ENCODE data around the gene ADAM23. TPM values are rescaled to one million over a fixed set of nuclear protein-coding genes. Genes with fewer than 3 reads are reported as not detected.

The ADAM23 gene
- polyA plus RNA-seq, 1 of the 3 experiments (the other 2 are of a cell fraction) = 3.7 TPM

DNA sequence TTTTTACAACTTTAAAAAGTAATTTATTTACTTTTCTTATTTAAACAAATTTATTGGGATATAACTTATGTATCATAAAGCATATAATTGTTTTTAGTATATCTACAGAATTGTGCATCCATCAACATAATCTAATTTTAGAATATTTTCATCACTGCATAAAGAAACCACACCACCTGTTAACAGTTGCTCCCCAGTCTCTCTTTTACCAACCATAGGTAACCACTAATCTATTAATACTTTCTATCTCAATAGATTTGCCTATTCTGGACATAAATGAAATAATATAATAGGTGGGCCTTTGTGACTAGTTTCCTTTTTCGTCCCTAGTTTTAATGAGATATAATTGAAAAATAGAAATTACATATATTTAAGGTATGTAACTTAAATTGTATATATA is 90.6 kb downstream of the ADAM23 start:
- Histone ChIP-seq H3K9me2 (no peaks in the 10 kb centered on the region), H4K20me1 (ENCODE audit: insufficient read depth) (no peaks in the 10 kb centered on the region), H3K27ac (ENCODE audit: low read depth in 2 of 2, low read length in 1 of 2) (no peak overlapping the region), H3K79me2 (ENCODE audit: insufficient read depth) (no peaks in the 10 kb centered on the region), H3K9ac (no peak overlapping the region), H3K4me1 (ENCODE audit: control insufficient read depth in 1 of 2, insufficient read depth in 2 of 2, low read depth in 1 of 2, low read length in 1 of 2) (peaks cover 0 to 2% of the 10 kb centered on the region in 2 experiments; a peak in 2 of 4 replicates), H3F3A (replicated peaks; ENCODE audit: insufficient read depth) (no peaks in the 10 kb centered on the region), H2AFZ (ENCODE audit: low read depth) (no peak overlapping the region), H3K9me3 (no peaks in the 10 kb centered on the region), H3K4me2 (no peak overlapping the region), H3K36me3 (replicated peaks in 1 of 2; ENCODE audit: control insufficient read depth in 1 of 2, insufficient read depth in 2 of 2, low read length in 1 of 2) (no peaks in the 10 kb centered on the region), H3K4me3 (ENCODE audit: low read depth in 2 of 2, low read length in 1 of 2) (no peak overlapping the region), H3K27me3 (ENCODE audit: insufficient read depth) (no peaks in the 10 kb centered on the region)
- WGBS (ENCODE audit: low lambda C conversion rate) = 46% methylated on average over 1 of the region's 1 CpG
- CTCF ChIA-PET = interaction anchor here (1.0 kb wide), 1 partner anchor 12 kb away, joined by 3 read pairs; no protein-coding TSS in a partner anchor
- DNase-seq = no peak
- TF ChIP-seq EP300 (IDR thresholded peaks at IDR 0.05; ENCODE audit: borderline replicate concordance in 1 of 2, low read depth in 1 of 2, low read length in 1 of 2) (no peak), FOSL2 (IDR thresholded peaks at IDR 0.05; ENCODE audit: borderline replicate concordance, low read depth) (no peak), YY1 (IDR thresholded peaks at IDR 0.05; ENCODE audit: low read depth) (no peak), CHD2 (IDR thresholded peaks at IDR 0.05; ENCODE audit: low read length, partially characterized antibody) (no peak), RFX5 (IDR thresholded peaks at IDR 0.05; ENCODE audit: low read length) (no peak), GABPA (IDR thresholded peaks at IDR 0.05; ENCODE audit: low read depth) (no peak), TCF12 (IDR thresholded peaks at IDR 0.05) (no peak), SIN3A (IDR thresholded peaks at IDR 0.05; ENCODE audit: borderline replicate concordance, low read depth, low read length) (no peak), RAD21 (IDR thresholded peaks at IDR 0.05; ENCODE audit: low read length) (no peak), RXRA (IDR thresholded peaks at IDR 0.05; ENCODE audit: borderline replicate concordance, low read depth) (no peak), POLR2AphosphoS5 (IDR thresholded peaks at IDR 0.05; ENCODE audit: low read depth, low read length) (no peak), GATA2 (CRISPR knock-in tag; IDR thresholded peaks at IDR 0.05) (no peak), JUND (IDR thresholded peaks at IDR 0.05) (no peak)
- TF ChIP-seq, protein P1, sequence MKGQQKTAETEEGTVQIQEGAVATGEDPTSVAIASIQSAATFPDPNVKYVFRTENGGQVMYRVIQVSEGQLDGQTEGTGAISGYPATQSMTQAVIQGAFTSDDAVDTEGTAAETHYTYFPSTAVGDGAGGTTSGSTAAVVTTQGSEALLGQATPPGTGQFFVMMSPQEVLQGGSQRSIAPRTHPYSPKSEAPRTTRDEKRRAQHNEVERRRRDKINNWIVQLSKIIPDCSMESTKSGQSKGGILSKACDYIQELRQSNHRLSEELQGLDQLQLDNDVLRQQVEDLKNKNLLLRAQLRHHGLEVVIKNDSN (IDR thresholded peaks at IDR 0.05; ENCODE audit: borderline replicate concordance, low read depth) = no peak
- TF ChIP-seq, protein P2, sequence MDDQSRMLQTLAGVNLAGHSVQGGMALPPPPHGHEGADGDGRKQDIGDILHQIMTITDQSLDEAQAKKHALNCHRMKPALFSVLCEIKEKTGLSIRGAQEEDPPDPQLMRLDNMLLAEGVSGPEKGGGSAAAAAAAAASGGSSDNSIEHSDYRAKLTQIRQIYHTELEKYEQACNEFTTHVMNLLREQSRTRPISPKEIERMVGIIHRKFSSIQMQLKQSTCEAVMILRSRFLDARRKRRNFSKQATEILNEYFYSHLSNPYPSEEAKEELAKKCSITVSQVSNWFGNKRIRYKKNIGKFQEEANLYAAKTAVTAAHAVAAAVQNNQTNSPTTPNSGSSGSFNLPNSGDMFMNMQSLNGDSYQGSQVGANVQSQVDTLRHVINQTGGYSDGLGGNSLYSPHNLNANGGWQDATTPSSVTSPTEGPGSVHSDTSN (IDR thresholded peaks at IDR 0.05) = no peak
- TF ChIP-seq, protein P3, sequence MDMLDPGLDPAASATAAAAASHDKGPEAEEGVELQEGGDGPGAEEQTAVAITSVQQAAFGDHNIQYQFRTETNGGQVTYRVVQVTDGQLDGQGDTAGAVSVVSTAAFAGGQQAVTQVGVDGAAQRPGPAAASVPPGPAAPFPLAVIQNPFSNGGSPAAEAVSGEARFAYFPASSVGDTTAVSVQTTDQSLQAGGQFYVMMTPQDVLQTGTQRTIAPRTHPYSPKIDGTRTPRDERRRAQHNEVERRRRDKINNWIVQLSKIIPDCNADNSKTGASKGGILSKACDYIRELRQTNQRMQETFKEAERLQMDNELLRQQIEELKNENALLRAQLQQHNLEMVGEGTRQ (IDR thresholded peaks at IDR 0.05; ENCODE audit: borderline replicate concordance, low read depth, low read length) = no peak
- TF ChIP-seq, protein P4, sequence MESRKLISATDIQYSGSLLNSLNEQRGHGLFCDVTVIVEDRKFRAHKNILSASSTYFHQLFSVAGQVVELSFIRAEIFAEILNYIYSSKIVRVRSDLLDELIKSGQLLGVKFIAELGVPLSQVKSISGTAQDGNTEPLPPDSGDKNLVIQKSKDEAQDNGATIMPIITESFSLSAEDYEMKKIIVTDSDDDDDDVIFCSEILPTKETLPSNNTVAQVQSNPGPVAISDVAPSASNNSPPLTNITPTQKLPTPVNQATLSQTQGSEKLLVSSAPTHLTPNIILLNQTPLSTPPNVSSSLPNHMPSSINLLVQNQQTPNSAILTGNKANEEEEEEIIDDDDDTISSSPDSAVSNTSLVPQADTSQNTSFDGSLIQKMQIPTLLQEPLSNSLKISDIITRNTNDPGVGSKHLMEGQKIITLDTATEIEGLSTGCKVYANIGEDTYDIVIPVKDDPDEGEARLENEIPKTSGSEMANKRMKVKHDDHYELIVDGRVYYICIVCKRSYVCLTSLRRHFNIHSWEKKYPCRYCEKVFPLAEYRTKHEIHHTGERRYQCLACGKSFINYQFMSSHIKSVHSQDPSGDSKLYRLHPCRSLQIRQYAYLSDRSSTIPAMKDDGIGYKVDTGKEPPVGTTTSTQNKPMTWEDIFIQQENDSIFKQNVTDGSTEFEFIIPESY (IDR thresholded peaks at IDR 0.05; ENCODE audit: borderline replicate concordance, low read depth) = no peak
- TF ChIP-seq, protein P5, sequence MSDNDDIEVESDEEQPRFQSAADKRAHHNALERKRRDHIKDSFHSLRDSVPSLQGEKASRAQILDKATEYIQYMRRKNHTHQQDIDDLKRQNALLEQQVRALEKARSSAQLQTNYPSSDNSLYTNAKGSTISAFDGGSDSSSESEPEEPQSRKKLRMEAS (IDR thresholded peaks at IDR 0.05; ENCODE audit: low read depth) = no peak
- POLR2A ChIA-PET = no interaction called here

Measured in SK-N-SH (cell line).